Middle frontal gyrus (tissue), 1 donor: ENCODE results near the gene RPH3AL.
A peak's percentile ranks its signal among the peaks of the same experiment; 100 is the strongest.
"Not testable (repeated sequence)": the region's sequence is repeated elsewhere in the genome, so short reads cannot be mapped to it uniquely, and the experiment has no call there.

Experiments
- DNase-seq: peaks from one replicate; pipeline ENCODE4 v3.0.0-alpha.2; 2015; ENCODE audit warnings: low spot score; ENCODE audit errors: extremely low spot score

RPH3AL gene

GRCh38 chr17:238964-239259 is 113.7 kb downstream of the RPH3AL start:
- no peak for DNase-seq

GRCh38 chr17:238071-238963 is 114.3 kb downstream of the RPH3AL start:
- DNase-seq: no peak

GRCh38 chr17:237406-237955 is 115.1 kb downstream of the RPH3AL start:
- DNase-seq: no peak

GRCh38 chr17:236641-237405 is 115.8 kb downstream of the RPH3AL start:
- DNase-seq: no peak

GRCh38 chr17:235831-236640 is 116.6 kb downstream of the RPH3AL start:
- DNase-seq: no peak

- DNase-seq: not testable (repeated sequence)
Observed at GRCh38 chr17:234994-235830, 117.4 kb downstream of the RPH3AL start.

GRCh38 chr17:234163-234993 is 118.2 kb downstream of the RPH3AL start:
- peak; percentile 17 for DNase-seq

GRCh38 chr17:233473-233941 is 119.1 kb downstream of the RPH3AL start:
- DNase-seq: no peak

GRCh38 chr17:231966-232807 is 120.4 kb downstream of the RPH3AL start:
- DNase-seq: no peak

- DNase-seq: no peak
Observed at GRCh38 chr17:231191-231965, 121.2 kb downstream of the RPH3AL start.

- no peak for DNase-seq
Observed at GRCh38 chr17:230395-230770, 122.2 kb downstream of the RPH3AL start.

- no peak for DNase-seq
Observed at GRCh38 chr17:229709-230394, 122.8 kb downstream of the RPH3AL start.

GRCh38 chr17:228951-229708 is 123.5 kb downstream of the RPH3AL start:
- DNase-seq: no peak

GRCh38 chr17:227946-228615 is 124.5 kb downstream of the RPH3AL start:
- no peak for DNase-seq

GRCh38 chr17:227078-227945 is 125.3 kb downstream of the RPH3AL start:
- DNase-seq: peak; percentile 50
